GM18873 (cell line): ENCODE measurements around the gene MAPK8IP3.

ENCODE experiments used
- ATAC-seq: cut with Tn5 transposase; IDR thresholded peaks from one replicate; pipeline ENCODE4 v1.9.1; 2021; ENCODE audit warnings: mild to moderate bottlenecking, moderate library complexity, moderate number of reproducible peaks; ENCODE audit not compliant: unreplicated experiment, low FRiP score

The MAPK8IP3 gene

DNA sequence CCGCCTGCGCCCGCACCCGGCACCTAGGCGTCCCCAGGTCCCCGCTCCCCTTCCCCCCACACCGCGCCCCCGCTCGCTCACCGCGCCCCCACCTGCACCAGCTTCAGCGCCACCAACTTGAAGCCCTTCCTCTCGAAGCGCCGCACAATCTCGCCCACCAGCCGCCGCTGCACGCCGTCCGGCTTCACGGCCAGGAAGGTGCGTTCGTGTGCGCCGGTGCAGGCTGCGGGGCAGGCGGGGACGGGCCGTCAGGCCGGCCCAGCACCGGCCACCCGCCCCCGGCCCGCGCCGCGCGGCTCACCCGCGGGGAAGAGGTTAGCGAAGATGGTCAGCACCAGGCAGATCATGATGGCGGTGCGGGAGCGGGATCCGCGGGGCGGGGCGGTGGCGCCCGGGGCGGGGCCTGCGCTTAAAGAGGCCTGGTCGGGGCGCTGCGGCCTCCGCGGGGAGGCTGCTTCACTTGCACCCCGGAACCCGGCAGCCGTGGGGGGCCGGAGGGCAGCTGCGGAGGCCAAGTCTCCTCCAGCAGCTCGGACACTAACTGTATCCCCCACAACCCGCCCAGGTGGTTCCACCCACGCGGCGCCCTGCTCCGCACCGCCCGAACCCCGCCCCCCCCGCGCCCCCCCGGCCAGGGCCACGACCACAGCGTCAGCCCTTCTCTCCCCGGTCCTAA is 65.3 kb downstream of the MAPK8IP3 start, which contains the start of gene NME3:
Gene NME3, minus strand, starts transcription at position 356 of the 676 bp plus-strand sequence. Its CDS starts 9 bp downstream, at position 347.
- ATAC-seq: no peak

DNA sequence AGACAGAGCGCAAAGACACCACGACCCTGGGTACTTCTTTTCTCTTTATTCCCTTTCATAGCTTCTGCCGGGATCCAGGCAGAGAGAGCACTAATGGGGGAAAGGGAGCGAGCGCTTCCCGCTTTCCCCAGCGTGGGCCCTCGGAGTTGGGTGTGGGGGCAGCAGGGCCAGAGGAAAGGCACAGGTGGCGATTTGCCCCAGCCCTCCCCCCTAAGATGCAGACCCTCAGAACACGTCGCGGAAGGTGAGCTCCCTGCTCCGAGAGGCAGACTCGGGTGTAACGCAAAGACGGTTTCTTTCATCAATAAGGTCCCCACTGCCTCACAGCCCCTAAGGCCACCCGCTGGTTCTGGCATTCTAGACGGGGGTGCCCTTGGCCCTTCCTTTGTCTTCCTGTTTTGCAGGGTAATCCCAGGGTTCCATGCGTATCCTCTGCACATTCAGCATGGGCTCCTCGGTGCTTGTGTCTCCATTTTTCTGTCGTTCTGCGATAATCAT is 65.9 kb downstream of the MAPK8IP3 start:
- ATAC-seq: no peak

DNA sequence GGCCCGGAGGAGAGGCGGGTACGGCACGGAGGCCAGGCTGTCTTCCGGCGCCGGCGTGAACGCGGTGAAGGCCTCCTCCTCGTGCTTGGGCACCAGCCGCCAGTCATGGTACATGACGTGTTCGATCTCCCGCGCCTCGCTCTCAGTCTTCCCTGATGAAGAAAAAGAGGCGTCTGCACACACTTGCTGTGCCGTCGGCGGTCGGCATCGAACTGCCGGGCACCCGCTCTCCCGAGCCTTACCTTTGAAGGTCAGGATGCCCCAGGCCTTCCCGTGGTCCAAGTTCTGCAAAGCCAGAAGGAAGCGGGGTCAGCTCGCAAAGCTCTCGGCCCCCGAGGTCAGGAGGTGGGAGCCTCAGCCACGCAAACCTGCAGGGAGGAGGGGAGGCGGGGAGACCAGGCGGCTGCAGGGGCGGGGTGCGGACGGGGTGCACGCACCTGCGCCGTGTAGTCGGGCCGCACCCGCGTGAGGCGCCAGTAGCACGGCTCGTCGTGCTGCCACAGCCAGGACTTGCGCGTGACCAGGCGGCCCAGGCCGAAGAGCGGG is 66.4 kb downstream of the MAPK8IP3 start, which contains the start of gene EME2:
Gene EME2, plus strand, starts transcription at position 449 of the 546 bp plus-strand sequence. CDS start 418 bp downstream, outside the sequence.
- no peak for ATAC-seq

DNA sequence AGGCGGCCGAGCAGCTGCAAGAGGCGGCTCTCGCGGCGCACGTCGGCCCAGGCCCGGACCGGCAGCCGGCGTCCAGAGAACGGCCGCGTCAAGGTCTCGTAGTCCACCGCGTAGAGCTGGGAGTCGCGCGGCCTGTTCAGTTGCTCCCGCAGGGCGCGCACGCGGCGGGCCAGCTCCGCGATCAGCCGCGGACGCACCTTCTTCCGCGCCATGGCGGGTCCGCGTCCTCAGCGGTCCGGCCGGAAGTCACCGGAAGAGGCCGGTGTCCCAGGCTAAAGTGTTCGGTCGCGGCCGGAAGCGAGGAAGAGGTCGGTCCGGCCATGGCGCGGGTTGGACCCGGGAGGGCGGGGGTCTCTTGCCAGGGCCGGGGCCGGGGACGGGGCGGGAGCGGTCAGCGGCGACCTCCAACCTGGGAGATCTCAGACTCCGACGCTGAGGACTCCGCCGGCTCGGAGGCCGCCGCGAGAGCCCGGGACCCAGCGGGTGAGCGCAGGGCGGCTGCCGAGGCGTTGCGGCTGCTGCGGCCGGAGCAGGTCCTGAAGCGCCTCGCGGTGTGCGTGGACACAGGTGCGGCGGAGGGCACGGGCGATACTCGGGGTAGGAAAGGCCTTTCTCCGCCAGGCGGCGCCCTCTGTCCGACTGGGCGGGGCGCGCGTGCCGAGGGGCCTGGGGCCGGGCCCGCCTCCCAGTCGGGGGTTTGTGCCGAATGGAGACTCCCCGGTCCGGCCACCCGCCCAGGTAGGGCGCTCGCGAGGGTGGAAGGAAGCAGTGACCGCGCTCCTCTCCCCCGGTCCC is 67.1 kb downstream of the MAPK8IP3 start, which contains the start of gene MRPS34:
Gene MRPS34, minus strand, starts transcription at position 227 of the 795 bp plus-strand sequence. Its CDS starts 15 bp downstream, at position 212.
- no peak for ATAC-seq

DNA sequence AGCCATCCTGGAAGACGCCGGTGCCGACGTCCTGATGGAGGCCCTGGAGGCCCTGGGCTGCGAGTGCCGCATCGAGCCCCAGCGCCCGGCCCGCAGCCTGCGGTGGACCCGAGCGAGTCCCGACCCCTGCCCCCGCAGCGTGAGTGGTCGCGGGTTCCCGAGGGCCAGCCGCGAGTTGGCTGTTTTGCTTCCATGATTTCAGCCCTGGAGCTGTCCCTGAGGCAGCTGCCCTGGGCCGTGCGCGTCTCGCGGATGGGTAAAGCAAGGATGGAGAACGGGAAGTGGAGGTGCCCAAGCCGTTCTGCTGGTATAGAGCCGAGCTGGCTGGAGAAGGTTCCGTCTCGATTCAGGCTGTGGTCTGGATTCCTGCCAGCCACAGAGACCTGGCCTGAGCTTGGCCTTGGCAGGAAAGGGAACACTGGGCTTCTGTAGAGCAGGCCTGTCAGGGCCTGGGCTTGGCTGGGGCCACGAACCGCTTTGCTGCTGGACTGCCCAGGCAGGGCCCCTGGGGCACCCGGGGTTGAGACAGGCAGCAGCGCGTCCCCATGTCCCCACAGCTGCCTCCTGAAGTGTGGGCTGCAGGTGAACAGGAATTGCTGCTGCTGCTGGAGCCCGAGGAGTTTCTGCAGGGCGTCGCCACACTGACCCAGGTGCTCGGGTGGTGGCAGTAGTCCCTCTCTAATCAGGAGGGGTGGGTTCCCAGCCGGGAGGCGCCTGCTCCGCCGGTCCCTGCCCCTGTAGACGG is 67.9 kb downstream of the MAPK8IP3 start:
- ATAC-seq: no peak

DNA sequence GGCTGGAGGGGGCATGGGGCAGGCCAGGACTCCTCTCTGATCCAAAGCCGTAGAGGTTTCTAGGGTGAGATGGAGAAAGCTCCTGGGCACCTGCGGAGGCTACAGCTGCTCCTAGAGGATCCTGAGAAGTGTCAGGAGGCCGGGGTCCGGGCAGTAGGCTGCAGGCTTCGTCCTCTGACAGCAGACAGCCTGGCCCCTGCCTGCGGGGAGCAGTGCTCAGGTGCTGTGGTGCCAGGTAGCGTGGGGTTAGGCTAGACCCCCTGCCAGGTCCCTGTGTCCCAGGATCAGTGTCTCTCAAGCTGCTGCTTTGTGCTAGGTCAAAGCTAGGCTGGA is 68.4 kb downstream of the MAPK8IP3 start:
- ATAC-seq: no peak

DNA sequence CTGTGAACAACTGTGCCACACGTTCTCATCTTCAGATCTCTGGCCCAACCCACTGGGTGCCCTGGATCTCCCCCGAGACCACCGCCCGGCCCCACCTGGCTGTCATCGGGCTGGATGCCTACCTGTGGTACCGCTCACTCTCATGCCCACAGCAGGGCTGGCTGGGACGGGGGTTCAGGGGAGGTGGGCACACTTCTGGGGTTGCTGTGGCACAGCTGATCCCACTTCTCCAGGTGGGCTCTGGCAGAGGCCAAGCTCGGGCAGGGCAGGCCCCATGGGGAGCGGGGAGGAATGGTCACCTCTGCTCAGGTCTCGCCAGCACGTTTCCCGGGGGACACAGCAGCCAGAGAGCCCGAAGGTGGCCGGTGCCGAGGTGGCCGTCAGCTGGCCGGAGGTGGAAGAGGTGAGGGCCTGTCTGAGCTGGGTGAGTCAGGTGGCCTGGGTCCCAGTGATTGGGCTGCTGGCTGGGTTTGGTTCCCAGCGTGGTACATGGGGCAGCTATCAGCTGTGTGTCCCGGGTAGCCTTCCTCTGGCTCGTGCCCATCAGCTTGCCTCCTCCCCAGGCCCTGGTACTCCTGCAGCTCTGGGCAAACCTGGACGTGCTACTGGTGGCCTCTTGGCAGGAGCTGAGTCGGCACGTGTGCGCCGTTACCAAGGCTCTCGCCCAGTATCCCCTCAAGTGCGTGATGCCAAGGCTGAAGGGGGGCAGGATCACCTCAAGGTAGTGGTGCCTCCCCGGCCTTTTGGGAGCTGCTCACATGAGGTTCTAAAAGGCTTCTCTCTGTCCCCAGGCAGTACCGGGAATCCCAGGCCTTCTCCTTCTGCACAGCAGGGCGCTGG is 69.2 kb downstream of the MAPK8IP3 start:
- ATAC-seq: no peak

DNA sequence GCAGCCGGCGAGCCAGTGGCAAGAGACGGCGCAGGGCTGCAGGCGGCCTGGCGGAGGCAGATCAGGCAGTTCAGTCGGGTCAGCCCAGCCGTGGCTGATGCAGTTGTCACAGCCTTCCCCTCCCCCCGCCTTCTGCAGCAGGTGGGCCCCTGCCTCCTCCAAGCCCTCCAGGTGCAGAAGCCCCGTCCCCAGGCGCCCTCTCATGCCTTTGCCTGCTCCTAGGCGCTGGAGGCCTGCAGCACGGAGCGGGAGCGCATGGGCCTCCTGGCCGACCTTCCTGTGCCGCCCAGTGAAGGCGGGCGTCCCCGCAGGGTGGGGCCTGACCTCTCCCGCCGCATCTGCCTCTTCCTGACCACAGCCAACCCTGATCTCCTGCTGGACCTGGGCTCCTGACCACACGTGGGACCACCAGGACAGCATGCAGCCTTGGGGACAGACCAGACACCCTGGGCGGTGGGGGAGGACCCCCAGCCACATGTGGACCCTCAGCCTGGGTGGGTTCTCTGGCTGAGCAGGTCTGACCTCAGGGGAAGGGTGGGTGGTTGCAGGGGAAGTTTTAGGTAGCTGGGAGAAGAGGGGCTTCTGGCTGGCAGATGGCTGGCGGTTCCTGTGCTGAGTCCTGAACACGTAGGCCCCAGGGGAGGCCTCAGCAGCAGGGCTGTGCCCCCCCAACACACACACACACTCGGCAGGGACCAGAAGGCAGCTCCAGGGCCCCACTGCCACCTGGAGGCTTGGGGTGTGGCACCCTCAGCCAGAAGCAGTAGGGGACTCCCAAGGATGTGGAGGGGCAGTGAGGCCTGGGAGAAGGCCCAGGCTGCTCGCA is 70.1 kb downstream of the MAPK8IP3 start:
- ATAC-seq: no peak

DNA sequence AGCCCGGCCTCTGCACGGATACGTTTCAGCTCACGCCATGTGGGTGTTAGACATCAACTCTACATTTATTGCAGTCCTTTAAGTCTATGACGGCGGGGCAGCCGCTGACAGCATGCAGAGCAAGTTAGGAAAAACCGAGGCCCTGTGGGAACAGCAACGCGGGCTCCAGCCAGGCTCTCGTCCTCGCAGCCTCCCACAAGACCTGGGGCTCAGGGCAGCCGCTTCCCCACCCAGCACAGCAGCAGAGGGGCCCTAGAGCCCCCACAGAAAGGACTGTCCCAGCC is 70.6 kb downstream of the MAPK8IP3 start:
- no peak for ATAC-seq

DNA sequence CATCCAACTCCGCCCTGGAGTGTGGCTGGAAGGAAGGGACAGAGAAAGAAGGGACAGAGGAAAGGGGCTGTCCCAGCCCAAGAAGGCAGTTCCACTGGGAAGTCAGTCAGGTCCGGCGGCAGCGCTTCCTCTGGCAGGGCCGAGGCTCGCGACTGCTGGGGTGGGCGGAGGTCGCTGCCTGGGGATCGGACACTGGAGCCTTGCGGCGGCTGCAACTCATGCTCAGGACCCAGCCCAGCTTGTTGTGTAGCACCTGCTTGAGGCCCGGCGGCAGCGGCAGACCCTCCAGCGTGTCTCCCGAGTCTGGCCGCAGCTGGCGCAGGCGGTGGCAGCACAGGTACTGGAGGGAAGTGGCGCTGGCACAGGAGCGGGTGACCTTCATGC is 71.0 kb downstream of the MAPK8IP3 start:
- no peak for ATAC-seq

DNA sequence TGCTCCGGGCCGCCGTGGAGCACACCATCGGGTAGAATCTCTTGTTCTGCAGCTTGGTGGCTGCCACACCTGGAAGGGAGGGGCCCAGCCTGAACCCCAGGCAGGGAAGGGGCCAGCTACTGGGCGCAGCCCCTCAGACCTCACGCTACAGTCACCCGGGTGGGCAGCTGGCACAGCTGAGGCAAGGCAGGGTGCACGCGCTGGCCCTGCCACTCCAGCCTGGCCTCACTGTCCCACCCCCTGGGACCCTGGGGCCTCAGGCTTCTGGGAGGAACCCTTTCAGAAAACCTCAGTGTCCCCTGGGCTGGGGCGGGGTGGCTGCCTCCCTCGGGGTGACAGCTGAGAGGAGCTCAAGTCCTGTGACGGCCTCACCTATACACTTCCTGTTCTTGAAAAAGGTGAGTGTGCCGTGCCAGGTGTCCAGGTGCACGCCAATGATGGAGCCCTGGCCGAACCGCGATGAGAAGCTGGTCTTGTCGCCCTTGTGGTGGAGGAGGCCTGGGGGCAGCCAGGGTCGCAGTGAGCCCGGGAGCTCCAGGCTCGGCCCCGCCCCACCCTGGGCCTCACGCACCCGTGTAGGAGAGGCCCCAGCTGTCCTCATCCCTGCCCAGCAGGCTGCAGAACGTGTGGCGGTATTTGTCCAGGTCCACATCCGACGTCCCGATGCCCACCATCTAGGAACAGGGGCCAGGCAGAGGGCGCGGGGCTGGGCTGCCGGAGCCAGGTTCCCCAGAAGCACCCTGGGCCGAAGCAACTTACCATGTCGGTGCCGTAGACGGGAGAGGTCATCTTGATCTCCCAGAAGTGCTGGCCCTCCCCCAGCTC is 71.6 kb downstream of the MAPK8IP3 start:
- no peak for ATAC-seq

DNA sequence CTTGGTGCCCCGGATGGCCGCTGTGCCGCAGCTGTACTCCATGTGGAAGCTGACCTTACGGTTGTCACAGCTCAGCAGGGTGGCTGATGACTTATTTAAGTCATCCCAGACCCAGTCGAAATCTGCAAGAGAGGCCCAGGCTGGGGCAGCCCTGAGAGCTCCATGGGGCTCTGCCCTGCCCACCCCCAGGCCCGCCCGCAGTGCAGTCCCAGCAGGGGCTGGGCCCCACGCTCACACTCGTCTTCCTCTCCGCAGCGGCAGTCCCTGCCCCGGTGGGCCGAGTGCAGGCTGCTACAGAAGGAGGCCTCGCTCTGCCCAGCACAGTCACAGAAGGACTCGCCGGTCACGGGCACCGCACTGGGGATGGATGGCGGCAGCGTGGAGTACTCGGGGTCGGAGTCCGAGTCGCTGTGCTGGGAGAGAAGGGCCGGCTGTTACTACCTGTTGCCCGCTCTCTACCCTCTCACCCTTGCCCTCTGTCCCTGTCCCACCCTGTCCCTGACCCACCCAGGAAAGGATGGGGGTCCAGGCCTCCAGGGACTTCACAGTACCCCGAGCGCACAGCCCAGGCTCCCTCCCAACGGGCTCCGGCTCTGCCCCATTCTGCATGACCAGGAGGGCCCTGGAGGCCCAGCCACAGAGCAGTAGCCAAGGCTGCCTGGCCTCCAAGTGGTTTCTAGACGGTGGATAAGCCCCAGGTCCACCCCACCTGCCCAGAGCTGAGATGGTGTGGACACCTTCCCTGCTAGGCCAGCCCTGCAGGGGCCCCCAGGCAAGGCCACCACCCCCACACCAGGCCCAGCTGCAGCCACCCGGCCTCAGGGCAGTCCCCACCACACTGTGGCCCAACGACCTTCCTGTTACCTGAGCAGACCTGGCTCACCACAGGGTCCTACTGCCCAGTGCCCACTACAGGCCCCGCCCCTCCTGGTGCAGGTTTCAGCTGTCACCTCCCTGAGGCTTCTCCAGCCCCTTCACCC is 72.5 kb downstream of the MAPK8IP3 start:
- ATAC-seq: no peak

DNA sequence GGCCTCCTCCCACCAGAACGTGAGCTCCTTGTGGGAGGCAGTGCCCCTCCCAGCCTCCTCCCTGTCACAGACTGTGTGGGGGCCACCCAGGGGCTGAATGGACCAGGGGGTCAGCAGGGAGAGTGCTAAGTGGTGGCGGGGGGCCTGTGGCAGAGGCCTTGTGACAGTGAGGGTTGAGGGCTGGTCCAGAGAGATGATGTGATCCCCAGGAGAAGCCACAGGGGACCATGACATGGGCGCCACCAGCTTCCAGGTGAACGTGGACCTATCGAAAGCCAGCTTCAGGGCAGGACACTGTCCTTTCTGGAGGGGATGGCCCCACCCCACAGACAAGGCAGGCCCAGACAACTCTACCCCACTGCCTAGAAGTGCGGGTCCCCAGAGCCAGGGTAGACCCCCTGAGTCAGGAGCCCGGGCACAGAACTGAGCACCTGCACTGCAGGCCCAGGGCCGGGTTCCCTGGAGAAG is 73.3 kb downstream of the MAPK8IP3 start:
- ATAC-seq: no peak

DNA sequence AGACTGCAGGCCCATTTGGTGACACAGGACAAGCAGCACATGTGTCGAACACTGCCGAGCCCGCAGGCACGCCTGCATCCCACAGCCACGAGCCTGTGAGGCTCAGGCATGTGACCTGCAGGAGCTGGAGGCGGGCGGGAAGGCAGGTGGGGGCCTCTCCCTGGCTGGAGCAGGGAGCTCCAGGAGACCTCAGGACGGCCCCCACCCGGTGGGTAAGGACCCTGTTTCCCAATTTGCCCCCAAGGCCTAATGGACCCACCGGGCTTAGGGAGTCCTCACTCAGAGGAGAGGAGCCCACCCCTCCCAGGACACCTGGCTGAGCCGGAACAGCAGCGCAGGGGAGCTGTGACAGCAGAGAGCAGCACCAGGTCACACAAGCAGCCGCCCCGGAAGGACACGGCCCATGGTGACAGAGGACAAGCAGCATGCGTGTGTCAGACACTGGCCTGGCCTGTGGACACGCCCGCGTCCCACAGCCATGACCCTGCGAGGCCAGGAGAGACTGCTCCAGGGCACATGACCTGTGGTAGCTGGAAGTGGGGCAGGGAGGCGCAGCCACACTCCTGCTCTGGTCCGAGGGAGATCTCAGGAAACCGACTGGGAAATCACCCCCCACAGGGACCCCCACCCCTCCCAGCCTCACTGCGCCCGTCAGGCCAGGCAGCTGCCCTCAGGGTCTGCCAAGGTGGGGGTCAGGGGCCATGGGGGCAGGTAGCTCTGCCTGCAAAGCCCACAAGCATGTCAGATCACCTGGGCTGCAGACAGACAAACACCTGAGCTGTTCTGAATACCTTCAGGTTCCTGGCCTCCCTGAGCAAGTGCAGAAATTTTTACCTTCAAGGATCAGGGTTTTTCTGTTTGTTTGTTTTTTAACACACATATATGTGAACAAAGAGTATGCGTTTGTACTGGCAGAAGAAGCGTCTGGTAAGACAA is 74.0 kb downstream of the MAPK8IP3 start:
- no peak for ATAC-seq

DNA sequence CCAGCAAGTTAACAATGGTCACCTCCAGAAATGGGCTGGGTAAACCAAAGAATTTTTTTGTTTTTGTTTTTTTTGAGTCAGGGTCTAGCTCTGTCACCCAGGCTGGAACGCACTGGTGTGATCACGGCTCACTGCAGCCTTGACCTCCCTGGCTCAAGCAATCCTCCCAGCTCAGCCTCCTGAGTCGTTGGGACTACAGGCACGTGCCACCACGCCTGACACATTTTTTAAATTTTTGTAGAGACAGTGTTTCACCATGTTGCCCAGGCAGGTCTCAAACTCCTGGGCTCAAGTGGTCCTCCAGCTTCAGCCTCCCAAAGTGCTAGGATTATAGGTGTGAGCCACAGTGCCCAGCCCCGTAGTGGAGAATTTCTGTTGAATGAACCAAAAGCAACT is 74.7 kb downstream of the MAPK8IP3 start:
- ATAC-seq: no peak

DNA sequence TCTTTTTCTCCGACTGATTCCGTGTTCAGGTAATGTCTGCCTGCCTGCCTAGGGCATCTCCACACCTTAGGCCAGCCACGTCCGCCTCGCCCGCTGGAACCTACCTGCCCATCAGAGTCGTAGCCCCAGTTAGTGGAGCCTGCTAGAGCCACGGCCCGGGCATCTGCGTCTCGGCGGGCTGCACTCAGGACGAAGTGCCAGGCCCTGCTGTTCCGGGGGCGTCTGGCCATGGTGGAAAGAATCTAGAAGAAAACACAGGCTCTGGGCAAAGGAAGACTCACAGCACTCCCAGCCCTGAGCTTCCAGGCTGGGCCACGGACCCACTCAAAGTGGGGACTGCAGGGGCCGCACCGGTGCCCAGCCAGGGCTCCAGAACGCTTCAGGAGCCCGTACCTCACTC is 75.3 kb downstream of the MAPK8IP3 start:
- no peak for ATAC-seq
